GM19239 (cell line): ENCODE results near the gene RIC8B.
"Not testable (repeated sequence)": the region's sequence is repeated elsewhere in the genome, so short reads cannot be mapped to it uniquely, and the experiment has no call there.

Experiments
- DNase-seq: peaks from one replicate; pipeline ENCODE4 v3.0.0; 2011; ENCODE audit warnings: low spot score; ENCODE audit not compliant: insufficient read length
- FAIRE-seq: peaks from 2 replicates; lab custom pipeline; 2011; peaks lifted over from hg19 to GRCh38; lab: Jason Lieb, UNC

RIC8B gene

DNA sequence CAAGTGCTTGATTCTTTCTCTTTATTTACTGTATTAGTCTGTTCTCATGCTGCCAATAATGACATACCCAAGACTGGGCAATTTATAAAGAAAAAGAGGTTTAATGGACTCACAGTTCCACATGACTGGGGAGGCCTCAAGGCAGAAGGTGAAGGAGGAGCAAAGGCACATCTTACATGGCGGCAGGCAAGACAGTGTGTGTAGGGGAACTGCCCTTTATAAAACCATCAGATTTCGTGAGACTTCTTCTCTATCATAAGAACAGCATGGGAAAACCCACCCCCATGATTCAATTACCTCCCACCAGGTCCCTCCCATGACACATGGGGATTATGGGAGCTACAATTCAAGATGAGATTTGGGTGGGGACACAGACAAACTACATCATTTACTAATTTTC lies 149.1 kb downstream of the RIC8B start:
- not testable (repeated sequence) for FAIRE-seq, DNase-seq

DNA sequence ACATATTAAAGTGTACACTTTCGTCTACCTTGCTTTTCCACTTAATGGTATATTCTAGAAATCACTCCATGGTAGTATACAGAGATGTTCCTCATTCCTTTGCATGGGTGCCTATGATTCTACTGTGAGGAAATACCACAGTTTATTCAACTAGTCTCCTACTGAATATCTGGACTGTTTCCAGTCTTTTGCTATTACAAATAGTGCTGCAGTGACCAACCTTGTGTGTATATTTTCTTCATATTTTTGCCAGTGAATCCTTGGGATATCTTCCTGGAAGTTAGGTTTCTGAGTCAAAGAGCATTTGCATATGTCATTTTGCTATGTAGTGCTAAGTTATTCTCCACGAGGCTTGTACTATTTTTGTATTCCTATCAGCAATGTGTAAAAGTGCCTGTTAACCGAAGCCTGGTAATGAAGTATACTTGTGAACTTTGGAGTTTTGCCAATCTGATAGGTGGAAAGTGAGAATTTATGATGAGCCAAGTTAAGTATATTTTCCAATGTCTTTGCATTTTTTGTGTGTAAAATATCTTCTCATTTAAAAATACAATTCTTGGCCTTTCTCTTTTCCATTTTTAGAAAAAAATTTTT lies 149.9 kb downstream of the RIC8B start:
- no peak for FAIRE-seq
- DNase-seq = no peak

DNA sequence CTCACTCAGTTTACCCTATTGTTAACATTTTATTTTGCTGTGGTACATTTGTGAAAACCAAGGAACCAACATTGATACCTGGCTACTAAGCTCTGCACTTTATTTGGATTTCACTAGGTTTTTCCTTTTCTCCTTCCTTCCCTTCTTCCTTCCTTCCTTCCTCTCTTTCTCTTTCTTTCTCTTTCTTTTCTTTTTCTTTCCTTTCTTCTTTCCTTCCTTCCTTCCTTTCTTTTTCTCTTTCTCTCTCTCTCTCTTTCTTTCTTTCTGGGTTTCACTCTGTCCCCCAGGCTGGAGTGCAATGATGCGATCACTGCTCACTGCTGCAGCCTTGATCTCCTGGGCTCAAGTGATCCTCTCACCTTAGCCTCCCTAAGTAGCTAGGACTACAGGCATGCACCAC lies 152.2 kb downstream of the RIC8B start:
- no peak for FAIRE-seq
- DNase-seq = no peak

DNA sequence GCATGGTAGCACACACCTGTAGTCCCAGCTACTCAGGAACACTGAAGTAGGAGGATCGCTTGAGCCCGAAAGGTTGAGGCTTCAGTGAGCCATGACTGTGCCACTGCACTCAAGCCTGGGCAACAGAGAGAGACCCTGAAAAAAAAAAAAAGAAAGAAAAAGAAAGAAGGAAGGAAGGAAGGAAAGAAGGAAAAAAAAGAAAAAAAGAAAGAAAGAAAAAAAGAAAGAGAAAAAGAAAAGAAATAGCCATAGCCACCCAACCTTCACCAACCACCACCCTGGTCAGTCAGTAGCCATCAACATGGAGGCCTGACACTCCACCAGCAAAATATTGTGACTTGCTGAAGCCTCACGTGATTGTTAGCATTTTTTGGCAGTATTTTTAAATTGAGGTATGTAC lies 159.8 kb downstream of the RIC8B start:
- FAIRE-seq = no peak
- DNase-seq = no peak
